Skeletal muscle cell (primary cell): ENCODE results near the gene AUTS2.

Experiments used
- DNase-seq: peaks from one replicate; pipeline ENCODE4 v3.0.0-alpha.2; 2010; ENCODE audit warnings: low read depth
- H3K4me3 ChIP-seq: 2 replicates; pipeline ENCODE4 v1.5.1; 2011; ENCODE audit warnings: low read depth, mild to moderate bottlenecking, control low read depth, low read length, moderate library complexity

The AUTS2 gene

GRCh38 chr7:69799048-69799697 lies 200.9 kb downstream of the AUTS2 start:
- DNase-seq: no peak
- H3K4me3 ChIP-seq: no peak overlapping the region

- no peak for DNase-seq
- H3K4me3 ChIP-seq: no peak overlapping the region
Observed at GRCh38 chr7:69799990-69800389, 201.7 kb downstream of the AUTS2 start.

GRCh38 chr7:69800495-69800894 lies 202.2 kb downstream of the AUTS2 start:
- DNase-seq: no peak
- no peak overlapping the region for H3K4me3 ChIP-seq

- H3K4me3 ChIP-seq: no peak overlapping the region
- no peak for DNase-seq
Observed at GRCh38 chr7:69801729-69802682, 203.7 kb downstream of the AUTS2 start.

- no peak overlapping the region for H3K4me3 ChIP-seq
- no peak for DNase-seq
Observed at GRCh38 chr7:69803699-69804516, 205.6 kb downstream of the AUTS2 start.

GRCh38 chr7:69804962-69805361 lies 206.7 kb downstream of the AUTS2 start:
- no peak overlapping the region for H3K4me3 ChIP-seq
- no peak for DNase-seq

- H3K4me3 ChIP-seq: no peak overlapping the region
Observed at GRCh38 chr7:69808391-69808790, 210.1 kb downstream of the AUTS2 start.

GRCh38 chr7:69811476-69812308 lies 213.4 kb downstream of the AUTS2 start:
- no peak overlapping the region for H3K4me3 ChIP-seq
- DNase-seq: no peak

More at GRCh38 chr7:69808391-69808790, 210.1 kb downstream of the AUTS2 start:
- DNase-seq: no peak

- DNase-seq: no peak
Observed at GRCh38 chr7:69812756-69813155, 214.5 kb downstream of the AUTS2 start.

GRCh38 chr7:69813637-69814240 lies 215.5 kb downstream of the AUTS2 start:
- no peak for DNase-seq
- H3K4me3 ChIP-seq: no peak overlapping the region

More at GRCh38 chr7:69812756-69813155, 214.5 kb downstream of the AUTS2 start:
- H3K4me3 ChIP-seq: no peak overlapping the region

GRCh38 chr7:69814421-69814962 lies 216.2 kb downstream of the AUTS2 start:
- H3K4me3 ChIP-seq: no peak overlapping the region
- no peak for DNase-seq

- no peak overlapping the region for H3K4me3 ChIP-seq
- DNase-seq: no peak
Observed at GRCh38 chr7:69816501-69816900, 218.2 kb downstream of the AUTS2 start.

- DNase-seq: peak; percentile 87
- H3K4me3 ChIP-seq: no peak overlapping the region
Observed at GRCh38 chr7:69817121-69817520, 218.8 kb downstream of the AUTS2 start.

GRCh38 chr7:69817841-69818635 lies 219.8 kb downstream of the AUTS2 start:
- no peak overlapping the region for H3K4me3 ChIP-seq
- no peak for DNase-seq

- no peak overlapping the region for H3K4me3 ChIP-seq
Observed at GRCh38 chr7:69818636-69819332, 220.5 kb downstream of the AUTS2 start.

GRCh38 chr7:69819333-69819705 lies 221.0 kb downstream of the AUTS2 start:
- DNase-seq: no peak
- no peak overlapping the region for H3K4me3 ChIP-seq

More at GRCh38 chr7:69818636-69819332, 220.5 kb downstream of the AUTS2 start:
- DNase-seq: no peak
